ENCODE results near the gene PPIF. TPM values are rescaled to one million over a fixed set of nuclear protein-coding genes. Genes with fewer than 3 reads are reported as not detected.

The PPIF gene
- total RNA-seq, 1 experiment from 2014 or later = 59.0 TPM

DNA sequence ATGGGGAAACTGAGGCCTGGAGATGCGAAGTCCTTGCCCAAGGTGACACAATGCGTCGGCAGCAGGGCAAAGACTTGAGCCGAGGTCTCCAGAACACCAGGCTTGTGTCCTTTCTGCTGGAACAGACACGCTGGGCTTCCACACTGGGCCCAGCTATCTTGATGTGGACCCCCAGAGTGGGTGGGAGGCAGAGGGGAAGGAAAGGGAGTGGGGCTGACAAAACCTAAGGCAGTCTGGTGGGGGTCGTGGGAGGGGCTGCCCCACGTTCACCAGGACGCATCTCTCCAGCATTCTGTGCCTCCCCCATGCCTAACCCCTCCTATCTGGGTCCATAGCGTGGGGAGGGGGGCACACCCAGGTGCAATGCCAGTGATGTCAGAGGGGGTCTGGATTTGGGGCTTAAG, 38.1 kb downstream of the PPIF start:
- TF ChIP-seq TCF7L2 (IDR thresholded peaks at IDR 0.05; ENCODE audit: low read depth, low read length) (no peak), SIN3A (IDR thresholded peaks at IDR 0.05; ENCODE audit: borderline replicate concordance, insufficient read depth, low read depth, low read length) (no peak), POLR2AphosphoS5 (IDR thresholded peaks at IDR 0.05; ENCODE audit: low read depth, low read length) (no peak)
- TF ChIP-seq, protein P1, sequence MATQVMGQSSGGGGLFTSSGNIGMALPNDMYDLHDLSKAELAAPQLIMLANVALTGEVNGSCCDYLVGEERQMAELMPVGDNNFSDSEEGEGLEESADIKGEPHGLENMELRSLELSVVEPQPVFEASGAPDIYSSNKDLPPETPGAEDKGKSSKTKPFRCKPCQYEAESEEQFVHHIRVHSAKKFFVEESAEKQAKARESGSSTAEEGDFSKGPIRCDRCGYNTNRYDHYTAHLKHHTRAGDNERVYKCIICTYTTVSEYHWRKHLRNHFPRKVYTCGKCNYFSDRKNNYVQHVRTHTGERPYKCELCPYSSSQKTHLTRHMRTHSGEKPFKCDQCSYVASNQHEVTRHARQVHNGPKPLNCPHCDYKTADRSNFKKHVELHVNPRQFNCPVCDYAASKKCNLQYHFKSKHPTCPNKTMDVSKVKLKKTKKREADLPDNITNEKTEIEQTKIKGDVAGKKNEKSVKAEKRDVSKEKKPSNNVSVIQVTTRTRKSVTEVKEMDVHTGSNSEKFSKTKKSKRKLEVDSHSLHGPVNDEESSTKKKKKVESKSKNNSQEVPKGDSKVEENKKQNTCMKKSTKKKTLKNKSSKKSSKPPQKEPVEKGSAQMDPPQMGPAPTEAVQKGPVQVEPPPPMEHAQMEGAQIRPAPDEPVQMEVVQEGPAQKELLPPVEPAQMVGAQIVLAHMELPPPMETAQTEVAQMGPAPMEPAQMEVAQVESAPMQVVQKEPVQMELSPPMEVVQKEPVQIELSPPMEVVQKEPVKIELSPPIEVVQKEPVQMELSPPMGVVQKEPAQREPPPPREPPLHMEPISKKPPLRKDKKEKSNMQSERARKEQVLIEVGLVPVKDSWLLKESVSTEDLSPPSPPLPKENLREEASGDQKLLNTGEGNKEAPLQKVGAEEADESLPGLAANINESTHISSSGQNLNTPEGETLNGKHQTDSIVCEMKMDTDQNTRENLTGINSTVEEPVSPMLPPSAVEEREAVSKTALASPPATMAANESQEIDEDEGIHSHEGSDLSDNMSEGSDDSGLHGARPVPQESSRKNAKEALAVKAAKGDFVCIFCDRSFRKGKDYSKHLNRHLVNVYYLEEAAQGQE (IDR thresholded peaks at IDR 0.05; ENCODE audit: insufficient read depth in 1 of 2, low read depth in 2 of 2, low read length in 1 of 2) = no peak
- TF ChIP-seq, protein P2, sequence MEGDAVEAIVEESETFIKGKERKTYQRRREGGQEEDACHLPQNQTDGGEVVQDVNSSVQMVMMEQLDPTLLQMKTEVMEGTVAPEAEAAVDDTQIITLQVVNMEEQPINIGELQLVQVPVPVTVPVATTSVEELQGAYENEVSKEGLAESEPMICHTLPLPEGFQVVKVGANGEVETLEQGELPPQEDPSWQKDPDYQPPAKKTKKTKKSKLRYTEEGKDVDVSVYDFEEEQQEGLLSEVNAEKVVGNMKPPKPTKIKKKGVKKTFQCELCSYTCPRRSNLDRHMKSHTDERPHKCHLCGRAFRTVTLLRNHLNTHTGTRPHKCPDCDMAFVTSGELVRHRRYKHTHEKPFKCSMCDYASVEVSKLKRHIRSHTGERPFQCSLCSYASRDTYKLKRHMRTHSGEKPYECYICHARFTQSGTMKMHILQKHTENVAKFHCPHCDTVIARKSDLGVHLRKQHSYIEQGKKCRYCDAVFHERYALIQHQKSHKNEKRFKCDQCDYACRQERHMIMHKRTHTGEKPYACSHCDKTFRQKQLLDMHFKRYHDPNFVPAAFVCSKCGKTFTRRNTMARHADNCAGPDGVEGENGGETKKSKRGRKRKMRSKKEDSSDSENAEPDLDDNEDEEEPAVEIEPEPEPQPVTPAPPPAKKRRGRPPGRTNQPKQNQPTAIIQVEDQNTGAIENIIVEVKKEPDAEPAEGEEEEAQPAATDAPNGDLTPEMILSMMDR (IDR thresholded peaks at IDR 0.05) = no peak

DNA sequence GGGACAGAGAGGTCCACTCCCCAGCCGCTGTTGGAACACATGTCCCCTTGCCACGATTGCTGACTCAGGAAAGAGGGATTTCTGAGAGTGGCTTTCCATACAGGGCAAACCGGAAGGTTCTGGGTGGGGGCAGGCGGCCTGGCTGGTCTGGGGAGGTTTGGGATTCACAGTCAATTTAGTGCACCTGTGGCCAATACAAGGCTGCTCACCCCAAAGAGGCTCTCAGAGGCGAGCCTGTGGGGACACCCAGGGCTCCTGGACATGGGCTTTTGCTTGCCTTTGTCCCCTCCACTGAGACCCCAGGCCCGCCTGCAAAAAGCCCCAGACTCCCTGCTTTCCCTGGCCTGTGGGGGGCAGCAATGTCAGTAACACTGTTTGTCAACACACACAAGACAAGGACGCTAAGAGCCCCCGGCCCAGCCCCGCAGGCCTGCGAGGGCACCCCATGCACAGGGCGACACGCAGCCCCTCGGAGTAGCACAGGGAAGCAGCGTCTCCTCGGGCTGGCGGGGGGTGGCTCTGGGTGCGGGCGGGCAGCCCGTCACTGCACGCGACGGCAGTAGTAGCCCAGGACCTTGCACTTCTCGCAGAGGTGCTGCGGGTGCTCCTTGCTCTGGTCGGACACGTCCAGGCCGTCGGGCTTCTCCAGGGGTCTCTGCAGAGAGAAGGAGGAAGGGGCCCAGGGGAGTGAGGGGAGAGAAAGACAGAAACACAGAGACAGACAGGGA, 38.7 kb downstream of the PPIF start:
- ATAC-seq = no peak
- Histone ChIP-seq H3K9me3 (ENCODE audit: control insufficient read depth, insufficient read depth, low read depth, low read length) (no peaks in the 10 kb centered on the region), H3K36me3 (ENCODE audit: control insufficient read depth, insufficient read depth, low read length) (no peaks in the 10 kb centered on the region), H3K27ac (ENCODE audit: low read length) (no peak overlapping the region), H3K4me1 (ENCODE audit: control insufficient read depth, insufficient read depth, low read length) (no peaks in the 10 kb centered on the region), H3K4me3 (ENCODE audit: low read depth in 2 of 2, low read length in 2 of 2) (no peak overlapping the region), H3K27me3 (ENCODE audit: control insufficient read depth, insufficient read depth, low read length) (no peaks in the 10 kb centered on the region)
- intact Hi-C loops (cut with micrococcal nuclease; ENCODE audit: unreplicated experiment) (no loop called here), in situ Hi-C loops (cut with HindIII; ENCODE audit: low pct_unique_long_range_greater_than_20kb, low sequenced_read_pairs) (no loop called here)
- no TSS peak for BruUV-seq (replicated peaks)
- POLR2A ChIA-PET = no interaction called here
- CTCF ChIA-PET = no interaction called here
- DNase-seq (ENCODE audit: low read depth, low spot score) = no peak
- TF ChIP-seq POLR2AphosphoS5 (IDR thresholded peaks at IDR 0.05; ENCODE audit: low read depth, low read length) (no peak), TCF7L2 (IDR thresholded peaks at IDR 0.05; ENCODE audit: low read depth, low read length) (no peak), SIN3A (IDR thresholded peaks at IDR 0.05; ENCODE audit: borderline replicate concordance, insufficient read depth, low read depth, low read length) (no peak)
- TF ChIP-seq, protein P1 (IDR thresholded peaks at IDR 0.05; ENCODE audit: insufficient read depth in 1 of 2, low read depth in 2 of 2, low read length in 1 of 2) = no peak
- TF ChIP-seq, protein P2 (IDR thresholded peaks at IDR 0.05) = no peak

More for the DNA sequence above, 38.1 kb downstream of the PPIF start:
- BruUV-seq (replicated peaks) = no TSS peak
- H3K36me3 ChIP-seq (ENCODE audit: control insufficient read depth, insufficient read depth, low read length) = no peaks in the 10 kb centered on the region
- intact Hi-C loops (cut with micrococcal nuclease; ENCODE audit: unreplicated experiment) = no loop called here
- ATAC-seq = no peak
- no peaks in the 10 kb centered on the region for H3K9me3 ChIP-seq (ENCODE audit: control insufficient read depth, insufficient read depth, low read depth, low read length)
- H3K4me1 ChIP-seq (ENCODE audit: control insufficient read depth, insufficient read depth, low read length) = peaks cover 2% of the 10 kb centered on the region; the same call in 1 of the 2 replicates
- no peaks in the 10 kb centered on the region for H3K27me3 ChIP-seq (ENCODE audit: control insufficient read depth, insufficient read depth, low read length)
- ChIA-PET POLR2A (no interaction called here), CTCF (no interaction called here)
- in situ Hi-C loops (cut with HindIII; ENCODE audit: low pct_unique_long_range_greater_than_20kb, low sequenced_read_pairs) = no loop called here
- DNase-seq (ENCODE audit: low read depth, low spot score) = no peak
- no peak overlapping the region for H3K27ac ChIP-seq (ENCODE audit: low read length)
- H3K4me3 ChIP-seq (ENCODE audit: low read depth in 2 of 2, low read length in 2 of 2) = no peak overlapping the region

All from Panc1 (cell line).